HG03196 (cell line): ENCODE measurements around the gene RAPSN.

Experiments
- ATAC-seq: cut with Tn5 transposase; IDR thresholded peaks from one replicate; pipeline ENCODE4 v1.9.1; 2021; ENCODE audit not compliant: unreplicated experiment

Gene RAPSN

DNA sequence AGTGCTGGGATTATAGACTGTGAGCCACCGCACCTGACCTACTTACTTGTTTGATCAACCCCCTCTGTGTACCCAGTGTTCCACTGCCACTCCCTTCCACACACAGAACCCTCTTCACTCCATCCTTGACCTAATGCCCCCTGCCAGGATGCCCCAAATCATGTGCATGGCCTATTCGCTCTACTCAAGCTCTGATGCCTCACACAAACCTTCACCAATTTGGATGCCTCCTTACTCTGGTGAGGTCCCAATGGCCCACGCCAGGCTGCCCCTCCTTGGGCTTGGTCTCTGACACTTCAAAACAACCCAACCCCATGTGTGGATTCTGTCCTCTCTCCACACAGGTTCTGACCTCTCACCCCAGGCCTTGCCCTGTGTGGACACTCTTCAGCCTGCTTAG is 13.2 kb downstream of the RAPSN start:
- no peak for ATAC-seq

- ATAC-seq = no peak
Observed at GRCh38 chr11:47434011-47434786, 14.7 kb downstream of the RAPSN start.

DNA sequence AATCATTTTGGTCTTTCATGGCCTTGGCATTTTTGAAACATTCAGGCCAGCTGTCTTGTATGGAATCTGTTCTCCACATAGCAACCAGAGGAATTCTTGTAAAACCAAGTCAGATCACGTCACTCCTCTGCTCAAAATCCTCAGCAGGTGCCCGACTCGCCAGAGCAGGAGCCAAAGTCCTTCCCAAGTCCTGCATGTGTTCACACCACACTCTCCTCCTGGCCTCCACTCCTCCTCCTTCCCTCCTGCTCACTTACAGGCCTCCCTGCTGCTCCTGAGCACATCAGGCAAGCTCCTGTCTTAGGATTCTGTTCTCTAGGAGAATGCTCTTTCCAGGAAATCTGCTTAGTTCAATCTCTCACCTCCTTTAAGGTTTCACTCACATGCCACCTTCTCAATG is 15.8 kb downstream of the RAPSN start:
- ATAC-seq = no peak

DNA sequence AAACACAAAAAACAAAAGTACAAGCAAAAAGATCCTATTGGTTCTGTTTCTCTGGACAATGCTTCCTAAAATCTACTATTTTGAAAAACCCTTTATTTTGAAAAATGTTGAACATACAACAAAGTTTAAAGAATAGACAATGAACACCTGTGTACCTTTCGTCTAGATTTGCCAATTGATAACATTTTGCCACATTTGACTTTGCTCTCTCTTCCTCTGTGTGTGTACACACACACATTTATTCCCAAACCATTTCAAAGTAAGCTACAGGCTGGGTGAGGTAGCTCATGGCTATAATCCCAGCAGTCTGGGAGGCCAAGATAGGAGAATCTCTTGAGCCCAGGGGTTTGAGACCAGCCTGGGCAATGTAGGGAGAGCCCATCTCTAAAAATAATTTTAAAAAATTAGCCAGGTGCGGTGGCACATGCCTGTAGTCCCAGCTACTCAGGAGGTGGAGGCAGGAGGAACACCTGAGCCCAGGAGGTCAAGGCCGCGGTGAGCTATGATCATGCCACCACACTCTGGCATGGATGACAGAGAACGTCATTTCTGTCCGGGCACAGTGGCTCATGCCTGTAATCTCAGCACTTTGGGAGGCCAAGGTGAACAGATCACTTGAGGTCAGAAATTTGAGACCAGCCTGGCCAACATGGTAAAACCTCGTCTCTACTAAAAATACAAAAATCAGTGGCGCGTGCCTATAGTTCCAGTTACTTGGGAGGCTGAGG is 17.4 kb downstream of the RAPSN start:
- no peak for ATAC-seq

GRCh38 chr11:47430524-47430923 is 18.4 kb downstream of the RAPSN start:
- no peak for ATAC-seq

GRCh38 chr11:47426062-47426956 is 22.6 kb downstream of the RAPSN start, which contains the start of gene PSMC3:
PSMC3 (minus strand) TSS chr11:47426439; CDS start chr11:47426279, 160 bp downstream.
- peak; percentile 94 for ATAC-seq

- no peak for ATAC-seq
Observed at GRCh38 chr11:47425611-47426010, 23.3 kb downstream of the RAPSN start.

DNA sequence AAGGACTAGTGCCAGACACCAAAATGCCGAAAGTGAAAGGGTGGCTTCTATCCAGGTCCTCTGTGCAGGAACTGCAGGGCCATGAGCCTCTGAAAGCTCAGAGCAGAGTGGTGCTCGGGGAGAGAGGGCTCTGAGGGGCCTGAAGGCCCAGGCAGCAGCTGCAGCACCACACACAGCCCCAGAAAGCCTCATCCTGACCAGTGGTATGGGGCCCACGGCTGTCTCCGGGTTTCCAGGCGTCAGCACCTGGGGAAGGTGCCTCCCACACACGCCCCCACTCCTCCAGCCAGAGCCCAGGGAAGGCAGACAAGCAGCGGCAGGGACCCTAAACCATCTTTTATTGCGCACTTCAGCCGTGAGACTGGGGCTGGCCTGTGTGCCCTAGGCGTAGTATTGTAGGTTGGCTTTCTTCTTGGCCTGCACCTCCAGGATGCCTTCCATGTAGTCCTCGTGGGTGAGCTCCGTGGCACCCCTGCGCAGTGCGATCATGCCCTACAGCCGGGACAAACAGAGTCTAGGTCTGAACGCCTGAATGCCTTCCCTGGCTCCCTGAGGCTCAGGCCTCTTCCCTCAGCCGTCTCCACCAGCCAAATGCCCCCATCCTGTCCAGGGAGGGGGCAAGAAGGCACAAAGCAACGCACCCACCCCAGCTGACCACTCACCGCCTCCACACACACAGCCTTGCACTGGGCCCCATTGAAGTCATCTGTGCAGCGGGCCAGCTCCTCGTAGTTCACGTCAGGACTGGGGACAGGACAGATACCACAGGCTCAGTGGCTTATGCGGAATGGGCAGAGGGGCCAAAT is 30.3 kb downstream of the RAPSN start:
- no peak for ATAC-seq

DNA sequence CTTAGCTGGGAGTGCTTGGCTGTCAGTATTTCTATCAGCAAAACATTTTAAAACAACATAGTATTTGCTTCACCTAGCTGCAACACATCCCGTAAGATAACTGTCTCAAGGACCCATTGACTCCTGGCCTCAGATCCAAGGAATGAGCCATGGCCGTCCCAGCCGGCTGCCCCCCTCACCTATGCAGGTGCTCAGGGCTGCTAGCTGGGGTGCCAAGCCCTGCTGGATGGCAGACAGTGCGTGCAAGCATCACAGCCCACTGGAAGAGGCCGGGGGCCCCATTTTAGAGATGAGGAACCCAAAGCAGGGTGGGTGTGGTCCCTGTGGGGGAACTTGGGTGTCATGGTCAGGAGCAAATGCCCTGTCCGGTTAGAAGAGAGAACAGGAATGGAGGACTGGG is 31.2 kb downstream of the RAPSN start:
- no peak for ATAC-seq

DNA sequence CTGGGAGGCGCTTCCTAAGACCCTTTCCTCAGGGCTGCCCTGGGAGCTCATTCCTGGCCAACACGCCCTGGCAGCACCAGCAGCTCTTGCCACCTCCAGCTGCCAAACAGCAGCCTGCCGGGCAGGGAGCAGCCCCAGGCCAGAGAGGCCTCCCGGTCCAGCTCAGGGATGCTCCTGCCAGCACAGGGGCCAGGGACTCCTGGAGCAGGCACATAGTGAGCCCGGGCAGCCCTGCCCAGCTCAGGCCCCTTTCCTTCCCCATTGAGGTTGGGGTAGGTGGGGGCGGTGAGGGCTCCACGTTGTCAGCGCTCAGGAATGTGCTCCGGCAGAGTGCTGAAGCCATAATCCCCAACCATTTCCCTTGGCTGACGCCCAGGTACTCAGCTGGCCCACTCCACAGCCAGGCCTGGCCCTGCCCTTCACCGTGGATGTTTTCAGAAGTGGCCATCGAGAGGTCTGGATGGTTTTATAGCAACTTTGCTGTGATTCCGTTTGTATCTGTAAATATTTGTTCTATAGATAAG is 32.9 kb downstream of the RAPSN start:
- ATAC-seq = no peak

GRCh38 chr11:47415091-47415854 is 33.7 kb downstream of the RAPSN start:
- ATAC-seq = no peak

GRCh38 chr11:47414685-47415070 is 34.3 kb downstream of the RAPSN start:
- no peak for ATAC-seq

DNA sequence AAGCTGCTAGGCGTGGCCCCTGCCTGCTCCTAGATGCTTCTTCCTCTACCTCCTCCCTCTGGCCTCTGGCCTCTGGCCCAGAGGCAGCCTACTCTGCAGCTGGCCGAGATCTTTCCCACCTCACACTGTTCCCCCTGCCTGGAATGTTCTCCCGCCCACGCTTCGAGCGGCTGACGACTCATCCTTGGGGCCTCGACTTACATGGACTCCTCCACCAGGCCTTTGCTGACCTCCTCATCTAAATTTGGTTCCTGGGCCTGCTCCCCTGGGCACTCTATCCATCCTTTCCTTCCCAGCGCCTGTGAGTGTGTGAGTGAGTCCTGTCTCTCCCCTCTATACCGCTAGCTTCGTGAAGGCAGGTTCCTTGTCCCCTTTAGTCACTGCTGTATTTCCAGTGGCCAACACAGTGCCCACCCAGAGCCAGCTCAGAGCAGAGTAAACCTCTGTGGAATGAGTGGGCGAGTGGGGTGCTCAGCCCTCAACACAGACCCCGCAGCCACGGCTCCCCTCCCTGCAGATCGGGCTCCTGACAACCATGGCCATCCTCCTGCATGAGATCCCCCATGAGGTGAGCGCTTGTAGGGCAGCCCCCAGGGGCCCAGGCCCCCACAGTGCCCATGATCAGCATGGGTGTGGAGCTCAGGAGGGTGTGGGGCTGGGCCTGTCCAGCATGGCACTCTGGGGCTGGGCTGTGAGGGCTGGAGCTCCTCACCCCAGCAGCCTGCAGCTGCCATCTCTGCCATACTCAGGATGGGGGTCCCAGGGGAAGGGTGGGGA is 34.8 kb downstream of the RAPSN start:
- no peak for ATAC-seq

DNA sequence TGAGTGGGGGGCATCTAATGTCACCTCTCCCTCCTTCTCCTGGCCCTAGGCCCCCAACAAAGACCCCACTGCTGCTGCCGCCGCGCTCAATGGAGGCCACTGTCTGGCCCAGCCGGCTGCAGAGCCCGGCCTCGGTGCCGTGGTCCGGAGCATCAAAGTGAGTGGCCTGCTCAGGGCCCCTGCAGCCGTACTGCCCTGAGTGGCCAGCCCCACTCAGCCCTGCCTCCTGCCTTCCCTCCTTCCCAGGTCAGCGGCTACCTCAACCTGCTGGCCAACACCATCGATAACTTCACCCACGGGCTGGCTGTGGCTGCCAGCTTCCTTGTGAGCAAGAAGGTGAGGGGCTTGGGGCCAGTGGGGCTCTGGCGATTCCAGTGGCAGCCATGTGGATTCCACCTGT is 35.6 kb downstream of the RAPSN start:
- ATAC-seq = no peak

- no peak for ATAC-seq
Observed at GRCh38 chr11:47411884-47412746, 36.8 kb downstream of the RAPSN start.

GRCh38 chr11:47410370-47411264 is 38.3 kb downstream of the RAPSN start:
- no peak for ATAC-seq
